ENCODE data around the gene MUC5AC. TPM values are rescaled to one million over a fixed set of nuclear protein-coding genes. Genes with fewer than 3 reads are reported as not detected.

Gene MUC5AC
- total RNA-seq, 2 donors from 2014 or later: not detected

DNA sequence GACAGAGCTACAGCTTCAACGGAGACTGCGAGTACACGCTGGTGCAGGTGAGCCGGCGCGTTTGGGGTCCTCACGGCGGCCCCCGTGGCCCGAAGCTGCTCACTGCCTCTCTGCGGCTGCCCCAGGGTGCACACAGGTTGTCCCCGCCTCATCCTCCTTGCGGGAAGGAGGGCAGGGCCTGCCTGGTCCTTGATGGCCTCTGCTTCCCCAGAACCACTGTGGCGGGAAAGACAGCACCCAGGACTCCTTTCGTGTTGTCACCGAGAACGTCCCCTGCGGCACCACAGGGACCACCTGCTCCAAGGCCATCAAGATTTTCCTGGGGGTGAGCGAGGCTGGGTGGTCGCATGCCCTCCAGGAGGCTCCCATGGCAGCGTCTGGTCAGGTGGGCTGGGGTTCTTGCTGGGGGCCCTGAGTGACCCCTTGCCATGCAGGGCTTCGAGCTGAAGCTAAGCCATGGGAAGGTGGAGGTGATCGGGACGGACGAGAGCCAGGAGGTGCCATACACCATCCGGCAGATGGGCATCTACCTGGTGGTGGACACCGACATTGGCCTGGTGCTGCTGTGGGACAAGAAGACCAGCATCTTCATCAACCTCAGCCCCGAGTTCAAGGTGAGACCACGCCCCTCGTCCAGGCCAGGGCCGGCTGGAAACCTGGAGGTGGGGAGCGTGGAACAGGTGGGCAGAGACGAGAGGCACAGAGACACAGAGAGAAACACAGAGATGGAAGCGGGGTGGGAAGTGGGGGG lies 19.4 kb downstream of the MUC5AC start:
- Mint-ChIP-seq H3K4me1 (no peaks in the 10 kb centered on the region), H3K27me3 (ENCODE audit: insufficient read depth) (no peaks in the 10 kb centered on the region), H3K36me3 (ENCODE audit: low read depth) (no peaks in the 10 kb centered on the region), H3K4me3 (no peak overlapping the region), H3K27ac (no peak overlapping the region), H3K9me3 (peaks cover 5% of the 10 kb centered on the region)
- no peak for DNase-seq
- no peak for TF ChIP-seq CTCF (conservative IDR thresholded peaks at IDR 0.05)
- 89 to 92% methylated on average over 32 to 34 of the region's 34 CpGs for WGBS, 2 experiments (ENCODE audit: insufficient coverage in 1 of 2, insufficient read length in 1 of 2)
- Histone ChIP-seq H3K4me3 (ENCODE audit: low read length) (no peak overlapping the region), H3K27me3 (ENCODE audit: control insufficient read depth, insufficient read depth, low read length, poor library complexity, severe bottlenecking) (no peaks in the 10 kb centered on the region), H3K36me3 (ENCODE audit: control insufficient read depth, insufficient read depth, low read length) (no peaks in the 10 kb centered on the region), H3K27ac (ENCODE audit: low read depth, low read length) (no peak overlapping the region), H3K4me1 (ENCODE audit: control insufficient read depth, insufficient read depth, low read length) (no peaks in the 10 kb centered on the region), H3K9ac (ENCODE audit: extremely low read depth, low read length, poor library complexity, severe bottlenecking) (no peak overlapping the region), H3K9me3 (ENCODE audit: control insufficient read depth, low read length) (peaks cover 5% of the 10 kb centered on the region)

DNA sequence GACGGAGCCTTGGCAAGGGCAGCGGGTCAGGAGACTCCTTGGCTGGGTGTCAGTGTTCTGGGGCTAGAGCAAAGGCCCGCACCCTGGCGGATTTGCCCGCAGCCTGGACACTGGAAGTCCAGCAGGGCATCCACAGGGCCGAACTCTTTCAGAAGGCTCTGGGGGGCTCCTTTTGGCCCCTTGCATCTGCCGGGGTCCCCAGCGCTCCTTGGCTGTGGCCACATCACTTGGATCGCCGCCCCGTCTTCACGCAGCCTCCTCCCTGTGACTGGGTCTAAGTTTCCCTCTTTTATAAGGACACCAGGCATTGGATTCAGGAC lies 20.0 kb downstream of the MUC5AC start:
- DNase-seq: no peak
- Histone ChIP-seq H3K9me3 (ENCODE audit: control insufficient read depth, low read length) (peaks cover 5% of the 10 kb centered on the region), H3K9ac (ENCODE audit: extremely low read depth, low read length, poor library complexity, severe bottlenecking) (no peak overlapping the region), H3K4me1 (ENCODE audit: control insufficient read depth, insufficient read depth, low read length) (no peaks in the 10 kb centered on the region), H3K36me3 (ENCODE audit: control insufficient read depth, insufficient read depth, low read length) (no peaks in the 10 kb centered on the region), H3K27ac (ENCODE audit: low read depth, low read length) (no peak overlapping the region), H3K27me3 (ENCODE audit: control insufficient read depth, insufficient read depth, low read length, poor library complexity, severe bottlenecking) (no peaks in the 10 kb centered on the region), H3K4me3 (ENCODE audit: low read length) (no peak overlapping the region)
- no peak for TF ChIP-seq CTCF (conservative IDR thresholded peaks at IDR 0.05)
- no peak overlapping the region for H3K4me3 Mint-ChIP-seq
- no peaks in the 10 kb centered on the region for H3K4me1 Mint-ChIP-seq
- H3K27ac Mint-ChIP-seq: no peak overlapping the region
- H3K36me3 Mint-ChIP-seq (ENCODE audit: low read depth): no peaks in the 10 kb centered on the region
- no peaks in the 10 kb centered on the region for H3K27me3 Mint-ChIP-seq (ENCODE audit: insufficient read depth)
- 92 to 94% methylated on average over 12 of the region's 12 CpGs for whole genome bisulfite sequencing, 2 experiments (ENCODE audit: insufficient coverage in 1 of 2, insufficient read length in 1 of 2)
- H3K9me3 Mint-ChIP-seq: peaks cover 4% of the 10 kb centered on the region

DNA sequence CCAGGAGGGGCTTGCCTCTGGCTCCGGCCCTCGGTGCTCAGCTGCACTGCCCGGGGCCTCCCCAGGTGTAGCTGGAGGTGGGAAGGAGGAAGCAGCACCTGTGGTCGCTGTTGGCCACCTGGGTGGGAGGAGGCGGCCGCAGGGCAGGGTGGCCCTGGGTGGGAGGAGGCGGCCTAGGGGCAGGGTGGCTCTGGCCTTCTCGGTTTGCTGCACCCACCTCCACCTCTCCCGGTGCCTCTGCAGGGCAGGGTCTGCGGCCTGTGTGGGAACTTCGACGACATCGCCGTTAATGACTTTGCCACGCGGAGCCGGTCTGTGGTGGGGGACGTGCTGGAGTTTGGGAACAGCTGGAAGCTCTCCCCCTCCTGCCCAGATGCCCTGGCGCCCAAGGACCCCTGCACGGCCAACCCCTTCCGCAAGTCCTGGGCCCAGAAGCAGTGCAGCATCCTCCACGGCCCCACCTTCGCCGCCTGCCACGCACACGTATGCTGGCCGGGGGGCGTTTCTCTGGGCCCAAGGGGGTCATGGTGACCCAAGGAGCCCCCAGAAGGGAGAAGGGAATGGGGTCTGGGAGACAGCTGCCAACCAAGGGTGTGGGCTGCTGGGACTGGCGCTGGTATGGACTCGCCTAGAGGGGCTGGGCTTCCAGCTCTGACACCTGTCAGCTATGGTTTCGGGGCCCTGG lies 20.6 kb downstream of the MUC5AC start:
- H3K4me3 ChIP-seq (ENCODE audit: low read length): no peak overlapping the region
- no peak for TF ChIP-seq CTCF (conservative IDR thresholded peaks at IDR 0.05)
- peaks cover 4% of the 10 kb centered on the region for H3K9me3 ChIP-seq (ENCODE audit: control insufficient read depth, low read length)
- Mint-ChIP-seq H3K27me3 (ENCODE audit: insufficient read depth) (no peaks in the 10 kb centered on the region), H3K36me3 (ENCODE audit: low read depth) (no peaks in the 10 kb centered on the region), H3K4me3 (no peak overlapping the region), H3K4me1 (no peaks in the 10 kb centered on the region), H3K9me3 (peaks cover 4% of the 10 kb centered on the region), H3K27ac (no peak overlapping the region)
- no peaks in the 10 kb centered on the region for H3K27me3 ChIP-seq (ENCODE audit: control insufficient read depth, insufficient read depth, low read length, poor library complexity, severe bottlenecking)
- no peak for DNase-seq
- H3K27ac ChIP-seq (ENCODE audit: low read depth, low read length): no peak overlapping the region
- no peaks in the 10 kb centered on the region for H3K4me1 ChIP-seq (ENCODE audit: control insufficient read depth, insufficient read depth, low read length)
- H3K9ac ChIP-seq (ENCODE audit: extremely low read depth, low read length, poor library complexity, severe bottlenecking): no peak overlapping the region
- 90 to 91% methylated on average over 16 to 31 of the region's 31 CpGs for WGBS, 2 experiments (ENCODE audit: insufficient coverage in 1 of 2, insufficient read length in 1 of 2)
- H3K36me3 ChIP-seq (ENCODE audit: control insufficient read depth, insufficient read depth, low read length): no peaks in the 10 kb centered on the region
